Measurements from ENCODE around the gene LAMTOR1.

The LAMTOR1 gene

GRCh38 chr11:72116019-72116755, 13.1 kb upstream of the LAMTOR1 start:
- DNase-seq, result no peak

GRCh38 chr11:72114570-72114969, 11.5 kb upstream of the LAMTOR1 start:
- no peak for DNase-seq

GRCh38 chr11:72112978-72113808, 10.1 kb upstream of the LAMTOR1 start:
- DNase-seq, result no peak

- peak; percentile 99 for DNase-seq
Observed at GRCh38 chr11:72112143-72112977, 9.3 kb upstream of the LAMTOR1 start, which contains the start of gene ANAPC15. TSS of gene ANAPC15 (minus strand) at chr11:72112695. CDS start at chr11:72111276, 1,419 bp downstream.

- DNase-seq, result no peak
Observed at GRCh38 chr11:72111300-72112142, 8.4 kb upstream of the LAMTOR1 start.

GRCh38 chr11:72105888-72106287, 2.8 kb upstream of the LAMTOR1 start, which contains the start of gene TOMT:
TSS of gene TOMT (plus strand) at chr11:72105924. CDS start at chr11:72105952, 28 bp downstream.
- no peak for DNase-seq

GRCh38 chr11:72103754-72104167, 664 bp upstream of the LAMTOR1 start:
- no peak for DNase-seq

- no peak for DNase-seq
Observed at GRCh38 chr11:72102631-72102945, 509 bp downstream of the LAMTOR1 start.

- DNase-seq, result no peak
Observed at GRCh38 chr11:72102162-72102561, 935 bp downstream of the LAMTOR1 start.

GRCh38 chr11:72100462-72100861, 2.6 kb downstream of the LAMTOR1 start:
- no peak for DNase-seq

GRCh38 chr11:72100009-72100408, 3.1 kb downstream of the LAMTOR1 start:
- no peak for DNase-seq

GRCh38 chr11:72098741-72099140, 4.4 kb downstream of the LAMTOR1 start:
- DNase-seq, result no peak

- DNase-seq, result peak; percentile 61
Observed at GRCh38 chr11:72091292-72091691, 11.8 kb downstream of the LAMTOR1 start.

- no peak for DNase-seq
Observed at GRCh38 chr11:72088076-72088808, 14.9 kb downstream of the LAMTOR1 start.

- no peak for DNase-seq
Observed at GRCh38 chr11:72085621-72086351, 17.3 kb downstream of the LAMTOR1 start.

GRCh38 chr11:72084965-72085364, 18.1 kb downstream of the LAMTOR1 start:
- DNase-seq, result no peak

- no peak for DNase-seq
Observed at GRCh38 chr11:72084076-72084475, 19.0 kb downstream of the LAMTOR1 start.

- DNase-seq, result no peak
Observed at GRCh38 chr11:72083414-72083813, 19.7 kb downstream of the LAMTOR1 start.

GRCh38 chr11:72081821-72082453, 21.2 kb downstream of the LAMTOR1 start:
- DNase-seq, result no peak

- DNase-seq, result no peak
Observed at GRCh38 chr11:72081184-72081644, 21.9 kb downstream of the LAMTOR1 start.
